HepG2 (cell line): ENCODE data around the gene C2CD4A. TPM values are rescaled to one million over a fixed set of nuclear protein-coding genes. Genes with fewer than 3 reads are reported as not detected.

Experiments used
- DNMT1 ChIP-seq: sonication (generic); formaldehyde crosslinking; IDR thresholded peaks from 2 replicates; pipeline ENCODE4 v1.5.1; 2020; ENCODE audit warnings: mild to moderate bottlenecking, missing genetic modification reagents
- DPF2 ChIP-seq: sonication (generic); formaldehyde crosslinking; IDR thresholded peaks from 2 replicates; pipeline ENCODE4 v1.4.0; 2020; ENCODE audit warnings: mild to moderate bottlenecking, low read depth, missing genetic modification reagents, borderline replicate concordance
- HNF4G ChIP-seq, 2 experiments: sonication (generic) in 1 of 2; formaldehyde crosslinking in 1 of 2; IDR thresholded peaks; 2 replicates each; pipeline versions ENCODE4 v1.4.0 to v1.6.1; 2011 to 2020; ENCODE audit warnings: borderline replicate concordance in 2 of 2, low read depth in 2 of 2, mild to moderate bottlenecking in 2 of 2, low read length in 1 of 2, missing genetic modification reagents in 1 of 2, moderate library complexity in 1 of 2
- MTA3 ChIP-seq: sonication (generic); formaldehyde crosslinking; IDR thresholded peaks from 2 replicates; pipeline ENCODE4 v1.4.0; 2020; ENCODE audit warnings: missing genetic modification reagents
- SOX5 ChIP-seq: IDR thresholded peaks from 2 replicates; pipeline ENCODE4 v1.6.1; 2016; ENCODE audit warnings: borderline replicate concordance
- ZNF30 ChIP-seq: sonication (generic); formaldehyde crosslinking; IDR thresholded peaks from 2 replicates; pipeline ENCODE4 v1.5.0; 2020; ENCODE audit warnings: mild to moderate bottlenecking, missing genetic modification reagents
- ZNF709 ChIP-seq: sonication (generic); formaldehyde crosslinking; IDR thresholded peaks from 2 replicates; pipeline ENCODE4 v1.5.0; 2020; ENCODE audit warnings: mild to moderate bottlenecking, missing genetic modification reagents
- ZNF746 ChIP-seq: sonication (generic); formaldehyde crosslinking; IDR thresholded peaks from 2 replicates; pipeline ENCODE4 v1.8.0; 2022; ENCODE audit warnings: mild to moderate bottlenecking, missing genetic modification reagents
- ZNF776 ChIP-seq: sonication (generic); formaldehyde crosslinking; IDR thresholded peaks from 2 replicates; pipeline ENCODE4 v1.4.0; 2020; ENCODE audit warnings: mild to moderate bottlenecking, missing genetic modification reagents
- ZSCAN20 ChIP-seq: sonication (generic); formaldehyde crosslinking; IDR thresholded peaks from 2 replicates; pipeline ENCODE4 v1.4.0; 2020; ENCODE audit warnings: missing genetic modification reagents, mild to moderate bottlenecking, borderline replicate concordance
- polyA plus RNA-seq, 8 experiments: library from polyadenylated mRNA; depleted of rRNA in 3 of 8; stranded (reverse) in 7 of 8; unstranded in 1 of 8; fragments of >200 nt; fragmentation: Illumina TruSeq in 4 of 8; extraction: Trizol in 4 of 8; gene quantifications; 2 replicates each; pipeline versions ENCODE4 v1.2.1 to v1.2.3, GENCODE V29; 2011 to 2016; ENCODE audit warnings: low read depth in 4 of 8, missing spikeins in 1 of 8, mixed read lengths in 1 of 8; ENCODE audit not compliant: insufficient read depth in 1 of 8
- total RNA-seq, 5 experiments: library from RNA; depleted of rRNA; stranded (reverse); fragments of >200 nt; fragmentation: Illumina TruSeq; extraction: Trizol; gene quantifications; 2 replicates each; pipeline ENCODE4 v1.2.3, GENCODE V29; 2016; ENCODE audit warnings: low read depth in 1 of 5
- TF ChIP-seq, protein P1 (sequence below): sonication (generic); formaldehyde crosslinking; IDR thresholded peaks from 2 replicates; pipeline ENCODE4 v1.4.0; 2020; ENCODE audit warnings: missing genetic modification reagents, low read depth, mild to moderate bottlenecking, borderline replicate concordance
- TF ChIP-seq, protein P2 (sequence below), 2 experiments: sonication (generic) in 1 of 2; formaldehyde crosslinking in 1 of 2; IDR thresholded peaks; 2 replicates each; pipeline versions ENCODE4 v1.5.1 to v1.6.1; 2011 to 2020; ENCODE audit warnings: borderline replicate concordance in 1 of 2, low read depth in 1 of 2, low read length in 1 of 2, mild to moderate bottlenecking in 1 of 2, missing genetic modification reagents in 1 of 2, moderate library complexity in 1 of 2
- TF ChIP-seq, protein P3 (sequence below): sonication (generic); formaldehyde crosslinking; IDR thresholded peaks from 2 replicates; pipeline ENCODE4 v1.4.0; 2020; ENCODE audit warnings: missing genetic modification reagents, borderline replicate concordance
- TF ChIP-seq, protein P4 (sequence below): sonication (generic); formaldehyde crosslinking; IDR thresholded peaks from 2 replicates; pipeline ENCODE4 v1.5.0; 2020; ENCODE audit warnings: mild to moderate bottlenecking, missing genetic modification reagents

The C2CD4A gene
- total and polyA plus RNA-seq, 2 of the 13 experiments (the other 11 are each of a cell fraction or from before 2014, with no cell fraction given), result 0.20 TPM; not detected in 1

DNA sequence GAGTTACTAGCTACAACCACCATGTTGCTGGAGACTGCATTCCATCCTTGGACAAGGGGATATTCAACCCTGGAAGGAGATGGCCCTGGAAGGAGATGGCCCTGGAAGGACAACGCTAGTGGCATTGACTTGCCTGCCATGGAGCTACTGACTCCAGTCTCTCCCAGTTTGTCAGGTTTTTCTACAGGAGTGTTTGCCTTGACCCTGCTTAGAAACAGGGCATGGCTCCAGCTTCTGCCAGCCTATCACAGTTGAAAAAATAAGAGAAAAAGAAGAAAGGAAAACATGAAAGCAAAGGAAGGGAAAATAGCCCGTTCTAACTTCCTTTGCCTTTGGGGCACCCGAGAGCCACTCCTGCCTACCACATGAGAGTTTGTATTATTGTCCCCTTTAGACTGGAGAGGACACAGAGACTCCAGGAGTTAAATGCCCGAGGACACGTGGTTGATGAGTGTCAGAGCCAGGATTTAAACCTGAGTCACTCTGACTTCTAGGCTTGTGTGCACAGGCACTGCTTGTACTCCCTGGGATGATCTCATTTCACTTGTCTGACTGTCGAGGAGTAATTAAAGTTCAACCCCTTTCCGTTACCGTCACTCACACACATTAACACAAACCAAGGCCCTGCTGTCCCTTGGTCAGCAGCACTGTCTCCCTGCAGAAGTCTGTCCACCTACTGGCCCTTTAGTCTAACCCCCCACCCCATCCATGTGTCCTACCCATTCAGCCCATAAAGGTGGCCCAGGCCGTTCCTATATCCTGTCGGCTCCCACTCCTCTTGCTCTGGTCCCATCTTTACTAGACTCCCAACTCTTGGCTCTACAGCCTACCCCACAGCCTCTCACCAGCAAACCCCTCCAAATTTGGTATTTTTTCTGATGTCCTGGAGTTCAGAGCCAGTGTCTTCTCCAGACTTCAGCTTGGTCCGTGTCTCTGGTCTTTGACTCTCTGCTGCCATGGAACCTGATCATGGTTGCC, 46.1 kb downstream of the C2CD4A start (continued):
- no peak for TF ChIP-seq DPF2 (CRISPR knock-in tag)
- TF ChIP-seq, protein P1, sequence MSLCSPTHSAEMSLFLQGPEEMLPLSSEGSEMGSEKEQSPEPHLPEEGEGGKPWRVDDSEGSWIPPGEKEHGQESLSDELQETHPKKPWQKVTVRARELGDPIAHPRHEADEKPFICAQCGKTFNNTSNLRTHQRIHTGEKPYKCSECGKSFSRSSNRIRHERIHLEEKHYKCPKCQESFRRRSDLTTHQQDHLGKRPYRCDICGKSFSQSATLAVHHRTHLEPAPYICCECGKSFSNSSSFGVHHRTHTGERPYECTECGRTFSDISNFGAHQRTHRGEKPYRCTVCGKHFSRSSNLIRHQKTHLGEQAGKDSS (CRISPR knock-in tag), result no peak
- TF ChIP-seq ZNF746 (CRISPR knock-in tag), result no peak
- TF ChIP-seq HNF4G (IDR thresholded peaks at IDR 0.05; ENCODE audit: borderline replicate concordance, low read depth, low read length), result no peak
- TF ChIP-seq HNF4G (CRISPR knock-in tag; IDR thresholded peaks at IDR 0.05; ENCODE audit: borderline replicate concordance, low read depth), result no peak
- no peak for TF ChIP-seq ZSCAN20
- TF ChIP-seq, protein P2, sequence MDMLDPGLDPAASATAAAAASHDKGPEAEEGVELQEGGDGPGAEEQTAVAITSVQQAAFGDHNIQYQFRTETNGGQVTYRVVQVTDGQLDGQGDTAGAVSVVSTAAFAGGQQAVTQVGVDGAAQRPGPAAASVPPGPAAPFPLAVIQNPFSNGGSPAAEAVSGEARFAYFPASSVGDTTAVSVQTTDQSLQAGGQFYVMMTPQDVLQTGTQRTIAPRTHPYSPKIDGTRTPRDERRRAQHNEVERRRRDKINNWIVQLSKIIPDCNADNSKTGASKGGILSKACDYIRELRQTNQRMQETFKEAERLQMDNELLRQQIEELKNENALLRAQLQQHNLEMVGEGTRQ (IDR thresholded peaks at IDR 0.05; ENCODE audit: low read depth, low read length), result peak; percentile 40; the same call in 1 of the 2 replicates
- TF ChIP-seq, protein P2 (CRISPR knock-in tag; IDR thresholded peaks at IDR 0.05; ENCODE audit: borderline replicate concordance), result no peak
- 0 out of 2 replicates have a peak, but pooled peaks have one; percentile 23 for TF ChIP-seq SOX5 (CRISPR knock-in tag)
- no peak for TF ChIP-seq DNMT1
- TF ChIP-seq ZNF709 (CRISPR knock-in tag), result no peak
- TF ChIP-seq, protein P3, sequence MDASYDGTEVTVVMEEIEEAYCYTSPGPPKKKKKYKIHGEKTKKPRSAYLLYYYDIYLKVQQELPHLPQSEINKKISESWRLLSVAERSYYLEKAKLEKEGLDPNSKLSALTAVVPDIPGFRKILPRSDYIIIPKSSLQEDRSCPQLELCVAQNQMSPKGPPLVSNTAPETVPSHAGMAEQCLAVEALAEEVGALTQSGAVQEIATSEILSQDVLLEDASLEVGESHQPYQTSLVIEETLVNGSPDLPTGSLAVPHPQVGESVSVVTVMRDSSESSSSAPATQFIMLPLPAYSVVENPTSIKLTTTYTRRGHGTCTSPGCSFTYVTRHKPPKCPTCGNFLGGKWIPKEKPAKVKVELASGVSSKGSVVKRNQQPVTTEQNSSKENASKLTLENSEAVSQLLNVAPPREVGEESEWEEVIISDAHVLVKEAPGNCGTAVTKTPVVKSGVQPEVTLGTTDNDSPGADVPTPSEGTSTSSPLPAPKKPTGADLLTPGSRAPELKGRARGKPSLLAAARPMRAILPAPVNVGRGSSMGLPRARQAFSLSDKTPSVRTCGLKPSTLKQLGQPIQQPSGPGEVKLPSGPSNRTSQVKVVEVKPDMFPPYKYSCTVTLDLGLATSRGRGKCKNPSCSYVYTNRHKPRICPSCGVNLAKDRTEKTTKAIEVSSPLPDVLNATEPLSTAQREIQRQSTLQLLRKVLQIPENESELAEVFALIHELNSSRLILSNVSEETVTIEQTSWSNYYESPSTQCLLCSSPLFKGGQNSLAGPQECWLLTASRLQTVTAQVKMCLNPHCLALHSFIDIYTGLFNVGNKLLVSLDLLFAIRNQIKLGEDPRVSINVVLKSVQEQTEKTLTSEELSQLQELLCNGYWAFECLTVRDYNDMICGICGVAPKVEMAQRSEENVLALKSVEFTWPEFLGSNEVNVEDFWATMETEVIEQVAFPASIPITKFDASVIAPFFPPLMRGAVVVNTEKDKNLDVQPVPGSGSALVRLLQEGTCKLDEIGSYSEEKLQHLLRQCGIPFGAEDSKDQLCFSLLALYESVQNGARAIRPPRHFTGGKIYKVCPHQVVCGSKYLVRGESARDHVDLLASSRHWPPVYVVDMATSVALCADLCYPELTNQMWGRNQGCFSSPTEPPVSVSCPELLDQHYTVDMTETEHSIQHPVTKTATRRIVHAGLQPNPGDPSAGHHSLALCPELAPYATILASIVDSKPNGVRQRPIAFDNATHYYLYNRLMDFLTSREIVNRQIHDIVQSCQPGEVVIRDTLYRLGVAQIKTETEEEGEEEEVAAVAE (CRISPR knock-in tag), result peak; percentile 17; the same call in 1 of the 2 replicates
- no peak for TF ChIP-seq ZNF776
- TF ChIP-seq, protein P4, sequence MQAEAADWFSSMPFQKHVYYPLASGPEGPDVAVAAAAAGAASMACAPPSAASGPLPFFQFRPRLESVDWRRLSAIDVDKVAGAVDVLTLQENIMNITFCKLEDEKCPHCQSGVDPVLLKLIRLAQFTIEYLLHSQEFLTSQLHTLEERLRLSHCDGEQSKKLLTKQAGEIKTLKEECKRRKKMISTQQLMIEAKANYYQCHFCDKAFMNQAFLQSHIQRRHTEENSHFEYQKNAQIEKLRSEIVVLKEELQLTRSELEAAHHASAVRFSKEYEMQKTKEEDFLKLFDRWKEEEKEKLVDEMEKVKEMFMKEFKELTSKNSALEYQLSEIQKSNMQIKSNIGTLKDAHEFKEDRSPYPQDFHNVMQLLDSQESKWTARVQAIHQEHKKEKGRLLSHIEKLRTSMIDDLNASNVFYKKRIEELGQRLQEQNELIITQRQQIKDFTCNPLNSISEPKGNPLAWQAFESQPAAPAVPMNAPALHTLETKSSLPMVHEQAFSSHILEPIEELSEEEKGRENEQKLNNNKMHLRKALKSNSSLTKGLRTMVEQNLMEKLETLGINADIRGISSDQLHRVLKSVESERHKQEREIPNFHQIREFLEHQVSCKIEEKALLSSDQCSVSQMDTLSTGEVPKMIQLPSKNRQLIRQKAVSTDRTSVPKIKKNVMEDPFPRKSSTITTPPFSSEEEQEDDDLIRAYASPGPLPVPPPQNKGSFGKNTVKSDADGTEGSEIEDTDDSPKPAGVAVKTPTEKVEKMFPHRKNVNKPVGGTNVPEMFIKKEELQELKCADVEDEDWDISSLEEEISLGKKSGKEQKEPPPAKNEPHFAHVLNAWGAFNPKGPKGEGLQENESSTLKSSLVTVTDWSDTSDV (CRISPR knock-in tag), result no peak
- TF ChIP-seq MTA3 (CRISPR knock-in tag), result no peak
- TF ChIP-seq ZNF30 (CRISPR knock-in tag), result no peak
